22Rv1 (cell line): Measurements from ENCODE around the gene SLC39A11.

Source experiments
- H3K27ac ChIP-seq: fragments of 450-650 bp; 2 replicates; pipeline ENCODE4 v1.5.1; 2017
- ZFX ChIP-seq: fragments of 450-650 bp; IDR thresholded peaks from 2 replicates; pipeline ENCODE4 v1.6.1; 2017; ENCODE audit warnings: antibody characterized with exemption, borderline replicate concordance
- TF ChIP-seq, protein P1 (sequence below): fragments of 450-650 bp; IDR thresholded peaks from 2 replicates; pipeline ENCODE4 v1.5.1; 2017; ENCODE audit warnings: mild to moderate bottlenecking

SLC39A11 gene

GRCh38 chr17:72934927-72935326 lies 157.6 kb downstream of the SLC39A11 start:
- H3K27ac ChIP-seq: no peak overlapping the region
- TF ChIP-seq ZFX: no peak
- TF ChIP-seq, protein P1, sequence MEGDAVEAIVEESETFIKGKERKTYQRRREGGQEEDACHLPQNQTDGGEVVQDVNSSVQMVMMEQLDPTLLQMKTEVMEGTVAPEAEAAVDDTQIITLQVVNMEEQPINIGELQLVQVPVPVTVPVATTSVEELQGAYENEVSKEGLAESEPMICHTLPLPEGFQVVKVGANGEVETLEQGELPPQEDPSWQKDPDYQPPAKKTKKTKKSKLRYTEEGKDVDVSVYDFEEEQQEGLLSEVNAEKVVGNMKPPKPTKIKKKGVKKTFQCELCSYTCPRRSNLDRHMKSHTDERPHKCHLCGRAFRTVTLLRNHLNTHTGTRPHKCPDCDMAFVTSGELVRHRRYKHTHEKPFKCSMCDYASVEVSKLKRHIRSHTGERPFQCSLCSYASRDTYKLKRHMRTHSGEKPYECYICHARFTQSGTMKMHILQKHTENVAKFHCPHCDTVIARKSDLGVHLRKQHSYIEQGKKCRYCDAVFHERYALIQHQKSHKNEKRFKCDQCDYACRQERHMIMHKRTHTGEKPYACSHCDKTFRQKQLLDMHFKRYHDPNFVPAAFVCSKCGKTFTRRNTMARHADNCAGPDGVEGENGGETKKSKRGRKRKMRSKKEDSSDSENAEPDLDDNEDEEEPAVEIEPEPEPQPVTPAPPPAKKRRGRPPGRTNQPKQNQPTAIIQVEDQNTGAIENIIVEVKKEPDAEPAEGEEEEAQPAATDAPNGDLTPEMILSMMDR: no peak

DNA sequence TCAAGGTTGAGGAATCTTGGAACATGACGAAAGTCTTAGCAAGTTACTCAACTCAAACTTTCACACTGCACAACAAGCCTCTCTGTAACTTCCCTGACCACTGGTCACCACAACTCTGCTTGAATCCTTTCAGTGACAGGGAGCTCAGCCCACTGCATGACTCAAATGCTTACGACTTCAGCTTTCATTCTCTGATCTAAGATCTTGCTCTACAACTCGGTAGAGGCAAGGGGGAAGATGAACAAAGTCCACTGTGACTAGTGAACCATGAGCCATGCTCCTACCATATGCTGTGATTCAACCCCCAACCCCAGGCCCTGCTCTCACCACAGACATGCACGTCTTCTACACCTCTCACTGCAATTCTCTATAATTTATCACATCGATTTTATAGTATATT lies 160.9 kb downstream of the SLC39A11 start:
- no peak for TF ChIP-seq ZFX
- TF ChIP-seq, protein P1: no peak
- H3K27ac ChIP-seq: no peak overlapping the region

DNA sequence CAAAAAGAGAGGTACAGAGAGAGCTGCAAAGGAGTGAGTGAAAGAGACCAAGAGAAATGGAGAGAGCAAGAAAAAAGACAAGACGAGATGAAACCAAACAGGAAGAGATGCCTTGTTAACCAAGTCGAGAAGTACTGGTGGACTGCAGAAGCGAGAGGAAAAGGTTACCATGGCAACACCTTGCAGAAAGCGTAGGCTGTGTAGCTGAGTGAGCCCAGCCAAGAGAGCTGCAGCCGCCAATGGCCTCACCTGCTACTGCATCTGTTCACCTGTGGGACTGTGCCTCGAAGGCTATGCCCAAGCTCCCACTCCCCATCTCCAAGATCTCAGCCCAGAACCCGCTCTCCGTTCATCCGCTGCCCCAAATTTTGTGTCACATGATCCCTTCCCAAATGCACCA lies 161.3 kb downstream of the SLC39A11 start:
- no peak overlapping the region for H3K27ac ChIP-seq
- TF ChIP-seq ZFX: no peak

- TF ChIP-seq ZFX: no peak
- TF ChIP-seq, protein P1: no peak
- no peak overlapping the region for H3K27ac ChIP-seq
Measured at GRCh38 chr17:72930031-72930430, 162.5 kb downstream of the SLC39A11 start.

DNA sequence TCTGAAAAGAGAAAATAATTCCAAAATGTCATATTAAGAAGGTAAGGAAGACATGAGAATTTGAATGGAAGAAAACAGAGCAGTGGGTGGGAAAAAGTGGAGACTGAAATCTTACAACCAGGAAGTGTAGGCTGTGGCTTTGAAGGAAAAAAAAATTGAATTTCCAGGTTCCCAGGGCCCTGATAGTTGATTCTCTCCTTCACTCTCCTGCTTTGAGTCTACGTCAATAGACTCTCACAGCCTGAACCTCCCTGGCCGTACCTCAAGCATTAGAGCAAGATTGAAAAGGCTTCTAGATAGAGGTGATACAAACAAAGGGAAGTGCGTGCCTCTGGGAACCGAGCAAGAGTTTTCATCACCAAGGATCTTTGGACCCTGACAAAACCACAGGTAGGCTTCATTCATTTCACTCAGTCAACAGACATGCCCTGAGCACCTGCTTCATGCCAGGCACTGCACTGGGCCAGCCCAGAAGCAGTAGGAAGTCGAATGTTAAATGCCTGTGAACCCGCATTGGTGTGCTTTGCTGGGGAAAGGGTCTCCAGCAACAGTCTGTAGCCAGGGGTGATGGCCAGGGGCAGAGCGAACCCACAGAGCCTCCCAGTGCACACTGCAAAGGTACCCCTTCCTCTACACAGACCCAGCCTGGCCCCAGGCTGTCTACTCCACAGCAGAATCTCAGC lies 163.9 kb downstream of the SLC39A11 start:
- TF ChIP-seq ZFX: no peak
- TF ChIP-seq, protein P1: no peak
- H3K27ac ChIP-seq: no peak overlapping the region

GRCh38 chr17:72927760-72928159 lies 164.7 kb downstream of the SLC39A11 start:
- H3K27ac ChIP-seq: no peak overlapping the region
- TF ChIP-seq, protein P1: no peak
- TF ChIP-seq ZFX: no peak

GRCh38 chr17:72927146-72927545 lies 165.3 kb downstream of the SLC39A11 start:
- TF ChIP-seq ZFX: no peak
- TF ChIP-seq, protein P1: no peak

GRCh38 chr17:72926171-72926570 lies 166.3 kb downstream of the SLC39A11 start:
- no peak overlapping the region for H3K27ac ChIP-seq
- TF ChIP-seq, protein P1: no peak
- TF ChIP-seq ZFX: no peak

More at GRCh38 chr17:72927146-72927545, 165.3 kb downstream of the SLC39A11 start:
- H3K27ac ChIP-seq: no peak overlapping the region
